Inferior parietal cortex (tissue), 1 donor: Measurements from ENCODE around the gene FOXJ1.

Experiments
- DNase-seq: peaks from one replicate; pipeline ENCODE4 v3.0.0-alpha.2; 2016; ENCODE audit errors: extremely low spot score

Gene FOXJ1

GRCh38 chr17:76140661-76141211 lies 309 bp downstream of the FOXJ1 start:
- no peak for DNase-seq

DNA sequence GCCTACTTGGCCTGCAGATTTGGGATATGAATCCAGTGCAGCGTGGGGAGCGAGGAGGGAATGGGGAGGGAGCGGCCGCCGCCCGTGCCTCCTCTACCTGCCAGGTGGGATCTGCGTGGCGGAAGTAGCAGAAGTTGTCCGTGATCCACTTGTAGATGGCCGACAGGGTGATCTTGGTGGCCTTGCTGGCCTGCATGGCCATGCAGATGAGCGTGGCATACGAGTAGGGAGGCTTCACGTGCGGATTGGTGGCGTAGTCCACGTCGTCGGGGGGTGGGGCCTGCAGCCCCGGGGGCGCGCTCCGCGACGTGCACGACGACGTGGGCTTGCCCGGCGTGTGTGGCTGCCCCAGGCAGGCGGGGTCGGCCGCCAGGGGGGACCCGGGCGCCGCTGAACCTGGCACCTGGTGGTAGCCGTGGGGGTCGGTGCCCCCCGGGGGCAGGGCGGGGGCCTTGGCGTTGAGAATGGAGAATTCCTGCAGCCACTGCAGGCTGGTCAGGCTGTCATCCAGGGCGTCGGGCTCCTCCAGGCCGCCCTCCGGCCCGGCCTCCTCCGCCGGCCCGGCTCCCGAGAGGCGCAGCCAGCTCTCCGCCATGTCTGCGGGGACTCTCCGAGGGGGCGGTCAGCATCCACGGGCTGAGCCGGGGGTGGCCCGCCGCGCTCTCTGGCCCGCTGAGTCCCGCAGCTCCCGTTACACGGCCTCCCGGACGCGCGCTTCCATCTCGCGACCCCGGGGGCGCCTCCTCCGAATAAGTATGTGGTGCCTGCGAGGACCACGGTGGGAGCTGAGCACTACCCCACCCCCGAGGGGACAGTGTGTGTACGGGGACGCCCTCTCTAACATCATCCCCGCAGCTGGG lies 1.0 kb downstream of the FOXJ1 start:
- DNase-seq, result no peak

DNA sequence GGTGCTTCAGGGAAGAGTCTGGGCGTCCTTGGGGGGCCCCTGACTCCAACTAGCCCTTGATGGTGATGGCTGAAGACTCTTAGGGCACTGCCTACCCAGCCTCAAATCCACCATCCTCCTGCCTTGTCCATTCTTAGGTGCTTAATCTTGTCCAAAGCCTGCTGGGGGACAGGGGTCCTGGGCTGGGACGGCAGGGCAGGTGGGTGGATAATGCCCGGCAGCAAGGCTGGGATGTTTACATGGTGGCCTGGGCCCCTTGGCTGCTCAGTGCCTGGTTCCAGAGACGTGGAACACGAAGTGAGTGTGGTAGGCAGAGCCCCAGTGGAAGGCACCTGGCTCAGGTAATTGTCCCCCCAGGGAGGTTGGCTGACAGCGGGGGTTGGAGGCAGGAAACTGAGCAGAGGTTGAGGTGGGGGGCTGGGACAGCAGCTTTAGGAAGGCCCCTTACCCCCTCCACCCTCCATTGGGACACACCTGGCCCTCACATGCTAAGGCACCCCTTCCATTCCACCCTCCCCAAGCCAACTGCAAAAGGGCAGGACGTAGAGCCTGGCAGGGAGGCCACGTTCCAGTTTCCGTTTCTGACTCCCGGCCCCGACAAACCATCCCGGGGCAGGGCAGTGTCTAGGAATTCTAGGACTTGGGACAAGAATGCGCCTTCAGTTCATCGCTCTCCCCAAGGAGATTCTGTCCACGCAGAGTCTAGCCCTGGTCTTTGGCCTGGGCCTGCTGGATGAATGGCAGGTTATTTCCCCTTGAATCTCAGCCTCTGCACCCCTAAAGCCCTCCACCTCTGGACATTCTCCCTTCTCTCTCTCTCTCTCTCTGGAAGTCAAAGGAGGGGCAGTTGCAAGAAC lies 1.9 kb downstream of the FOXJ1 start:
- no peak for DNase-seq

DNA sequence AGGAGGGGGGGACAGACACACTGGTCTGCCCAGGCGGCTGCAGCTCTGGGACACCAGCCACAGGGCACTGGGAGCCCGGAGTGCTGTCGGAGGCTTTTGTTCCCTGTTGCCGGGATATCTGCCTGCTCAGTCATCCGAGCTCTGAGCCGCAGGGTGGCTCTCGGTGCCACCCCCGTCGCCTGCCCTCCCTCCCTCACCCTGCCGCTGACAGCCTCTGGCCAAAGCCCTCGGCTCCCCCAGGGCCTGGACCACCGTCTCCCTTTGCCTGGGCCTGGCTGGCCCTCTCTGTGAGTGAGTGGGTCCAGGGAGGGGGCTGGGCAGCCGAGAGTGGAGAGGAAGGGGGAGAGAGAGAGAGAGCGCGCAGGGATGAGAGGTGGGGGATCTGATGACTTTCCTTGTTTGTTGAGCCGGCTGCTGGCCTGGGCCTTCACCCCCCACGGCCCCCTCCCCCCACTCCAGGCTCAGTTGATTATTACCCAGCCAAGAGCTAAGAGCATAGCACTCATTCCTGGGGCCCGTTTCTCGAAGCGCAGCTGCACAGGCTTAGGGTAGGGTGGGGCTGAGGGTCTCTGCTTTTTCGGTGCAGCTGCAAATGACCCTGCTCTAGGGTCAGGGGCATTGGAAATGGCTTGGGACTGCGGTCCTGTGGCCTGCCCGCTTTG lies 2.7 kb downstream of the FOXJ1 start:
- peak; percentile 27 for DNase-seq

DNA sequence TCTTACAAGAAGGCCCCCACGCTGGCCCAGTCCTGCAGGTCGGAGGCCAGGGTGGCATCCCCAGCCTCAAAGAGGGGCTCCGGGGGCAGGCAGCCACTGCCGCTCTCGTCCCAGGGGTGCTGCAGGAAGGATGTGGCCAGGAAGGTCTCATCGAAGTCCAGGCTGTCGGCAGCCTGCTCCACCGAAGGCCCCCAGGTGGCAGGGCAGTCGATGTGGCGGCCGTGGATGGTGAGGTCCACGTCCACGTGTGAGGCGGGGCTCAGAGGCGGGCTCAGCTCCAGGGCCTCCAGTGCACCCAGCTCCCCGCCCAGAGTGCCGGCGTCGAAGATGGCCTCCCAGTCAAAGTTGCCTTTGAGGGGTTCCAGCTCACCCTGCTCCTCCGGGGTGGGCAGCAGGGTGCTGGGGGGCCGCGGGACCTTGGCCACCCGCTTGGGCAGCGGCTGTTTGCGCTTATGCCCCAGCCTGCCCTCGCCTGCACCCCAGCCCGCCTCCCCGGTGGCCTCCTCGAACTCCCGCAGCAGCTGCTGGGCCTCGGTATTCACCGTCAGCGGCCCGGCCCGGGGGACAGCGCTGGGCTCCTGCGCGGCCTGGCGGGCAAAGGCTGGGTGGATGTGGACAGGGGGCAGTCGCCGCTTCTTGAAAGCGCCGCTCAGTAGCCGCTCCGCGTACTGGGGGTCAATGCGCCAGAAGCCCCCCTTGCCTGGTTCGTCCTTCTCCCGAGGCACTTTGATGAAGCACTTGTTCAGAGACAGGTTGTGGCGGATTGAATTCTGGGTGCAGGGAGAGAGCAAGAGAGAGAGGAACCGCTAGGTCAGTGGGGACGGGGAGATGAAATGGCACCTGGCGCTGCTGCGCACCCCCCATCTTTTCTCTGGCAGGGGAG lies 3.5 kb downstream of the FOXJ1 start:
- DNase-seq, result no peak

DNA sequence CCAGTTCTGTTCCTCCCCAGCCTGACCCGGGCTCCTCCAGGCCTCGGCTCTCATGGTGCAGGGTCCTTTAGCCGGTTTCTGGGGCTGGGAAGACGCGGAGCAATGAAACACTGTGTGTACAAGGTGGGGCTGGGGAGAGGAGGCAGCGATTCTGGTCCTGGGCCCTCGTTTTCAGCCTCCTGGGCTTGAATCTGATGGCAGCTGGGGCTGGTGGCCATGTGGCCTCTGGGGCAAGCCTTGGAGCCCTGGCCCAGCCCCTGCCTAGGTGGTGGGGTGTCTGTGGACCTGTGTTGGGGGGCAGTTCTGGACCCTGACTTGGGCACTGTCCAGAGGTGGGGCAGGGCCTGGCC lies 4.1 kb downstream of the FOXJ1 start:
- no peak for DNase-seq

DNA sequence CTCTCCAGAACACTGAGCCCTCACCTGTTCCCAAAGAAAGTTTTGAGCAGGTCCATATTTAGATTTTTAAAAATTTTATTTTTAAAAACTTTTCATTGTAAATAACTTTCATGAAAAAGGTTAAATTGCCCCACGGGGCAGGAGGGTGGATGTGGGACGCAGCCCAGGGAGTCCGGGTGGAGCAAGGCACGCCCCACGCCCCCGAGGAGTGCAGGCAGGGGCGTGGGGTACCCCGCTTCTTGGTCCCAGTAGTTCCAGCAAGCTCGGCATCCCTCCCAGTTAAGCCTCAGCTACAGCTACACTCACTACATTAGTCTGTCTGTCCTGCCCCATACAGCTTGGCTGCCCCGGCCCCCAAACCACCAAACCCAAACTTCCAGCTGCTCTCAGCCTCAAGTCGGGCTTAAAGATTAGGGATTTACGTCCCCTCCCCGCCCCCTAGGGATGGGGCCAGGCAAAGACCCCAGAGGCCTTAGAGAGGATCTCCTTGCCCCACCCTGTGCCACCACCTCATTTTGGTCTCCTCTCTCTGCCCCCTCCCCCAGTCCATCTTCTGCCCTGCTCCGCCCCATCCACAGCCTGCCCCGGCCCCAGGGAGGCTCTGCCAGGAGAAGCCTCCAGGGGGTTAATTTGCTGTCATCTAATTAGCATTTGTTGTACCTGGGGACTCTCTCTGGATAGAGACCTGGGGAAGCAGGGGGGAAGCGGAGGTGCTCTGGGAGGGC lies 4.6 kb downstream of the FOXJ1 start:
- DNase-seq, result no peak

GRCh38 chr17:76135810-76136188 lies 5.2 kb downstream of the FOXJ1 start:
- no peak for DNase-seq

GRCh38 chr17:76134911-76135809 lies 5.9 kb downstream of the FOXJ1 start:
- DNase-seq, result no peak

DNA sequence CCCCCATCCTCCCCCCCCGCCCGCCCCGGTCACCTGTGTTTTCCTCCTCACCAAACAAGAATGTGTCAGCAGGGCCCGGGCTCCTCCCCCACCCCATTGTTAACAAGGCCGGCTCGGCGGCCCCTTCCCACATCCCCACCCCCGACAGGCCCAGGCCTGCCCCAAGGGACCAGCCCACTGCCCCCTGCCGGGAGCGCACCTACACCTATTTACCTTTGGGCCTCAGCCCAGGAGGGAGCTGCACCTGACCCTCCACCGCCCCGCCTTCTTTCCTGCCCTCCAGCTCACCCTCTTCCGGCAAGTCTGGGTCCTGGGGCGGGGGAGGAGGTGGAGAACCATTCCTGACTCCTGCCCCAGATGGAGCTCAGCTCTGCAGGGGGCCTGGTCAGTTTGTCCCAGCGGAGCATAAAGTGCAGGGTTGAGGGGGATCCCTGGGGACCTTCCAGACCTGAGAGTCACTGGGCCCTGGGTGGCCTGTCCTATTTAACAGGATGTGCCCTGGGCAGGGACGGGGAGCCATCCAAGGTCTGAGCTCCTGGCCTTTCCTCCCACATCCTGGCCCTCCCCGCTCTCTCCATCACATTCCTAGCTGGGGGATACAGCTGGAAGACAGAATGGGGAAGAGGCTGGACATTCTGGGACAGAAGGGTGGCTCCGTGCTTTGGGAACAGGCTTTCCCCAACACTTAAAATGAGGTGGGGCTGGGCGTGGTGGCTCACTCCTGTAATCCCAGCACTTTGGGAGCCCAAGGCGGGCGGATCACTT lies 8.3 kb downstream of the FOXJ1 start:
- no peak for DNase-seq

DNA sequence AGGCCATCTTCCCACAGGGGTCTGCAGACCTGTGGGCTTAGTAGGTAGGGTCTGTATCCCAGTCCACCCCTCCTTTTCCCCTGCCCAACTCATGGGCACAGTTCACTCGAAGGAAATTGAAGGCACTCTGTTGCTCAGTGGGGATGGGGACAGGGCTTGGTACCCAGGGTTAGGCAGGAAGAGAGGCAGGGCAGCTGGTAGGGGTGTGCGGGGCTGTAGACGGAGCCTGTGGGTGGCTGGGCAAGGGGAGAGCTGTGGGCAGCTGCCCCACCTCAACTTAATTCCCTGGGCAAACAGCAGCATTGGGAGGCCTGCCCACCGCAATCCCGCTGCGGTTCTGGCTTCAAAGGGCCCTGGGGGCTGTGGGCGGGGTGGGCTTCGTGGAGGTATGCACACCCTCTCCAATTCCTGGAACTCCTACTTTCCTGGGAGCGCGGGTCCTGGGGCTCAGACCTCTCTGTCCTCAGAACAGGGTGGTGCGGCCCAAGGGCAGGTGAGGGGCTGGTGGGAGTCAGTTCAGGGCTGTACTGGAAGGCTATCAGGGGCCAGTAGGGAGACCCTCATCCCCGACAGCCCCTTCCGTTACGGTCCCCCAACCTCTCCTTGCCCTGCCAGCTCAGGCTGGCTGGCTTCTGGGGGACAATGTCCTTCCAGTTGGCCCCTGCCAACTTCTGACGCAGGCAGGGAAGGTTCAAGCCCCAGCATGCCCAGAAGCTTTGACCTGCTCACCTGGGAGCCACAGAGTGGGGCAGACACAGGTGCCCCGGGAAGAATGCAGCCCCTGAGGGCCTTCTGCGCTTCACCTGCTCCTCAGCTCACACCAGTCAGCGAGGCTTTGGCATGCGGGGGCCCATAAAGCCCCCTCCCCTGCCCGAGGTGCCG lies 9.1 kb downstream of the FOXJ1 start:
- DNase-seq, result no peak

DNA sequence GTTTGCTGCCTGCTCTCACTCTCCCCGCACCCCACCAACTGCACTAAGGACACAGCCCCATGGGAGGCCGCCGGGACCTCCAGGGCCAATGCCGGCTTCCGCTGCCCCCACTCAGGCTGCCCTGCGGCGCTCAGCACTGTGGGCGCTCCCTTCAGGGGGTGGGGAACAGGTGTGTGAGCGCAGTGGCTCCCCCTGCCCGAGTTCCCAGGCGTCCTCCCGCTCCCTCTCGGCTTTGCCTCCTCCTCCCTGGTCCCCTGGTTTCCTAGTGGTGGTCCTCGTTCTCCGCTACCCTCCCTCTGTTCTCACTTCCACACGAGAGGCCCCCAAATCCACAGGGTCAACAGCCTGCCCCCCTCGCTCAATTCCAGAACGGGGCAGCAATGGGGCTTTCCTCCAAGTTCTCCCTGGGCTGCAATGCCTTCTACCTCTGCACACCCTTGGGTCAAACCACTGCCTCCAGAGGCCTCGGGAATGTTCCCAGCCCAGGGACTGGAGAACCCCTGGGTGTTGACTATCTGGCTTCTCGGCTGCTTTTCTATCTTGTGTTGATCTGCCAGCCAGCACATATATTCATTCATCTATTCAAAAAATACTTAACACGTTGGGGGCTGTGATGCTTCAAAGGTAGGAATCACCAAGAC lies 9.9 kb downstream of the FOXJ1 start:
- no peak for DNase-seq

DNA sequence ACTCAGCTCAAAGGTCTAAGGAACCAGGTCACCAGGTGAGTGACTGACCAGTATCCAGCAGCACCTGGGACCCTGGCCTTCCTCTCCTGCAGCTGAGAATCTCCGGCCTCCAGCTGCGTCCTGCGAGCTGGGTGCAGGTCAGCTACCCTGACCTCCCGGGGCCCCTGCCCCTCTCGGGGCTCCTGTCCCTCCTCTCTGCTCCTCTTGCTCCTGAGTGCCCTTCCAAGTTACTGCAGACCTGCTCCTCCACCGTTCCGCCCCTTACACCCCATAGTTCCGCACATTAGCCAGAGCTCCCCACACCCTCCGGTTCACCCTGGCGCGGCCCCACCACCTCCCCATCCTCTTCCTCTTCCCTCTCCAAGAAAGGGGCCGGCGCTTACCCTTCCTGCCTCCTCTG lies 10.6 kb downstream of the FOXJ1 start:
- no peak for DNase-seq

DNA sequence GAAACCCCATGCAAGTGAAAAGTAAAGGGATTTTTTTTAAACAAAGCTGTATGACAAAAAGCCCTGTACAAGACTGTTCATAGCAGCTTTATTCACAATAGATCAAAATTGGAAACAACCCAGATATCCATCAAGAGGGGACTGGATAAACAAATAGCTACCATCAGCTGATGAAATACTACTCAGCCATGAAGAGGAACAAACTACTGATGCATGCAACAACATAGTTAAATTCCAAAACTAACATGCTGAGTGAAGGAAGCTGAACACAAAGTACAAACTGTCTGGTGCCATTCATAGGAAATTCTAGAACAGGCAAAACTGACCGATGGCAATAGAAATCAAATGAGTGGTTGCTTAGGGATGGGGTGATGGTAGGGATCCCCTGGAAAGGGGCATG lies 15.1 kb downstream of the FOXJ1 start:
- DNase-seq, result no peak

DNA sequence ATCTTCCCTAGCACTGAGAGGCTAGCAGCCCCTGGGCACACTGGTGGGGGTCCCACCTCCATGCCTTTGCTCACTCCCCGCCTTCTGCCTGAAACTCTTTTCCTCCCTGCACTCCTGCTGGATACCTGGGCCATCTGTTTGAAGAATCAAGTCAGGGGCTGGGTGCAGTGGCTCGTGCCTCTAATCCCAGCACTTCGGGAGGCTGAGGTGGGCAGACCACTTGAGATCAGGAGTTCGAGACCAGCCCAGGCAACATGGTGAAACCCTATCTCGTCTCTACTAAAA lies 15.7 kb downstream of the FOXJ1 start:
- no peak for DNase-seq

DNA sequence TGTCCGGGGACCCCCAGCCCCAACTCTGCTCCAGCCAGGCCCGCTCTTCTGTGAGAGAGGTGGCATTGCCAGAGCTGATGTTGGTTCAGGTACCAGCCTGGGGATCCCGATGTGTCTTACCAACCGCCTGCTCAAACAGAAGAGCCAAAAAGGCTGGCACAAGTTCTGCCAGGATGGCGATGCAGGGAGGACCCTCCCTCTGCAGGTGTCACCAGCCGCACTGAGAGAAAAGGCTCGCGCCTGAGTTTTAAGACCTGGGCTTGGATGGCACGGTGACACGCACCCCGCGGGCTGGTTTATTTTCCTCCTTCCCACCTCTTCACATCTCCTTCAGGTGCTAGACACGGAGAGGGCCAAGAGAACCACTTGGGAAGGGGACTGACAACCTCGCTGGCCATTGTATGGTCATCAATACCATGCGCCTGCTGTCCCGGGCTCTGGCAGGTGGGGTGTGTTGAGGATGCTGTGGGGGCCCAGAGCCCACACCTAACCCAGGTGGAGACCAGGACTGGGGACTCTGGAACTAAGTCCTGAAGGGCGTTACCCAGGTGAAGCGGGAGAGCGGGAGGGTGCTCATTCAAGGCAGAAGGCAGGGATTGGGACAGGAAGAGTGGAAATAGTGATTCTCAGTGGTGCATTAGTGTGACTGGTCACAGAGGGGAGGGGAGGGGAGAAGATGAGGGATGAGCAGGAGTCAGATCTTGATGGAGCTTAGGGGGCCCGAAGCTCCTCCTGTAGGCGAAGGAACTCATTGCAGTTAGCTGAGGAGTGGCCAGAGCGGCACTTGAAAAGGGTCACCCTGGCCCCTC lies 16.3 kb downstream of the FOXJ1 start:
- no peak for DNase-seq
